ENCODE data around the gene ATAD3C. TPM values are rescaled to one million over a fixed set of nuclear protein-coding genes. Genes with fewer than 3 reads are reported as not detected.
"Not testable (repeated sequence)": the region's sequence is repeated elsewhere in the genome, so short reads cannot be mapped to it uniquely, and the experiment has no call there.

The ATAD3C gene
- polyA plus RNA-seq, 5 donors: 2.1 to 4.0 (median 3.3) TPM

GRCh38 chr1:1508775-1509464, 59.4 kb downstream of the ATAD3C start:
- DNase-seq: not testable (repeated sequence)

- not testable (repeated sequence) for DNase-seq
Observed at GRCh38 chr1:1509465-1509850, 60.0 kb downstream of the ATAD3C start.

GRCh38 chr1:1510912-1511532, 61.5 kb downstream of the ATAD3C start:
- peak; percentile 5 for DNase-seq

GRCh38 chr1:1511533-1512285, 62.2 kb downstream of the ATAD3C start, which contains the start of gene ATAD3A:
TSS of gene ATAD3A (plus strand) at chr1:1512162. CDS start at chr1:1512269, 107 bp downstream.
- peak; percentile 98 for DNase-seq

GRCh38 chr1:1512425-1512824, 62.9 kb downstream of the ATAD3C start:
- DNase-seq: not testable (repeated sequence)

GRCh38 chr1:1513675-1514074, 64.2 kb downstream of the ATAD3C start:
- DNase-seq: not testable (repeated sequence)

- DNase-seq: not testable (repeated sequence)
Observed at GRCh38 chr1:1514376-1514775, 64.9 kb downstream of the ATAD3C start.

- not testable (repeated sequence) for DNase-seq
Observed at GRCh38 chr1:1516923-1517322, 67.4 kb downstream of the ATAD3C start.

GRCh38 chr1:1517973-1518620, 68.6 kb downstream of the ATAD3C start:
- no peak for DNase-seq

- DNase-seq: not testable (repeated sequence)
Observed at GRCh38 chr1:1518621-1519007, 69.1 kb downstream of the ATAD3C start.

Other genes starting within 250 kb of the ATAD3C start
- gene TNFRSF18, start 243.1 kb upstream of the ATAD3C start, polyA plus RNA-seq (ENCODE audit: insufficient read depth in 1 of 5, insufficient read length in 5 of 5, low replicate concordance in 1 of 5): 1 to 10 TPM in 1 of 5 donors, under 1 TPM in 4; 0.28 to 1.4 (median 0.93) TPM
- gene TNFRSF4, start 235.5 kb upstream of the ATAD3C start, polyA plus RNA-seq (ENCODE audit: insufficient read depth in 1 of 5, insufficient read length in 5 of 5, low replicate concordance in 1 of 5): 1 to 10 TPM; 2.0 to 5.8 (median 4.1) TPM
- gene SDF4, start 217.7 kb upstream of the ATAD3C start, polyA plus RNA-seq (ENCODE audit: insufficient read depth in 1 of 5, insufficient read length in 5 of 5, low replicate concordance in 1 of 5): 100 to 1,000 TPM in 2 of 5 donors, 10 to 100 TPM in 3; 75.3 to 125 (median 89.3) TPM
- 10 to 100 TPM; 13.1 to 25.0 (median 14.8) TPM for gene B3GALT6, start 217.5 kb upstream of the ATAD3C start, polyA plus RNA-seq (ENCODE audit: insufficient read depth in 1 of 5, insufficient read length in 5 of 5, low replicate concordance in 1 of 5)
- gene C1QTNF12, start 203.0 kb upstream of the ATAD3C start, polyA plus RNA-seq (ENCODE audit: insufficient read depth in 1 of 5, insufficient read length in 5 of 5, low replicate concordance in 1 of 5): 1 to 10 TPM in 1 of 5 donors, under 1 TPM in 4; 0.41 to 1.7 (median 0.58) TPM
- 10 to 100 TPM; 40.4 to 69.2 (median 49.8) TPM for gene UBE2J2, start 175.8 kb upstream of the ATAD3C start, polyA plus RNA-seq (ENCODE audit: insufficient read depth in 1 of 5, insufficient read length in 5 of 5, low replicate concordance in 1 of 5)
- 10 to 100 TPM in 1 of 5 donors, 1 to 10 TPM in 4; 3.7 to 11.2 (median 8.6) TPM for gene SCNN1D, start 169.3 kb upstream of the ATAD3C start, polyA plus RNA-seq (ENCODE audit: insufficient read depth in 1 of 5, insufficient read length in 5 of 5, low replicate concordance in 1 of 5)
- gene ACAP3, start 141.8 kb upstream of the ATAD3C start, polyA plus RNA-seq (ENCODE audit: insufficient read depth in 1 of 5, insufficient read length in 5 of 5, low replicate concordance in 1 of 5): 10 to 100 TPM; 26.3 to 61.2 (median 38.8) TPM
- gene PUSL1, start 141.1 kb upstream of the ATAD3C start, polyA plus RNA-seq (ENCODE audit: insufficient read depth in 1 of 5, insufficient read length in 5 of 5, low replicate concordance in 1 of 5): 10 to 100 TPM in 1 of 5 donors, 1 to 10 TPM in 4; 4.6 to 12.3 (median 6.4) TPM
- 100 to 1,000 TPM; 102 to 144 (median 126) TPM for gene INTS11, start 125.0 kb upstream of the ATAD3C start, polyA plus RNA-seq (ENCODE audit: insufficient read depth in 1 of 5, insufficient read length in 5 of 5, low replicate concordance in 1 of 5)
- gene CPTP, start 124.9 kb upstream of the ATAD3C start, polyA plus RNA-seq (ENCODE audit: insufficient read depth in 1 of 5, insufficient read length in 5 of 5, low replicate concordance in 1 of 5): 10 to 100 TPM in 4 of 5 donors, 1 to 10 TPM in 1; 9.4 to 22.0 (median 12.4) TPM
- gene TAS1R3, start 118.4 kb upstream of the ATAD3C start, polyA plus RNA-seq (ENCODE audit: insufficient read depth in 1 of 5, insufficient read length in 5 of 5, low replicate concordance in 1 of 5): under 1 TPM; 0.24 to 0.88 (median 0.49) TPM
- gene DVL1, start 100.3 kb upstream of the ATAD3C start, polyA plus RNA-seq (ENCODE audit: insufficient read depth in 1 of 5, insufficient read length in 5 of 5, low replicate concordance in 1 of 5): 10 to 100 TPM; 19.5 to 51.3 (median 29.9) TPM
- 100 to 1,000 TPM; 108 to 164 (median 155) TPM for gene MXRA8, start 91.1 kb upstream of the ATAD3C start, polyA plus RNA-seq (ENCODE audit: insufficient read depth in 1 of 5, insufficient read length in 5 of 5, low replicate concordance in 1 of 5)
- gene AURKAIP1, start 74.5 kb upstream of the ATAD3C start, polyA plus RNA-seq (ENCODE audit: insufficient read depth in 1 of 5, insufficient read length in 5 of 5, low replicate concordance in 1 of 5): 10 to 100 TPM; 36.5 to 88.5 (median 46.3) TPM
- 100 to 1,000 TPM; 256 to 387 (median 327) TPM for gene CCNL2, start 50.4 kb upstream of the ATAD3C start, polyA plus RNA-seq (ENCODE audit: insufficient read depth in 1 of 5, insufficient read length in 5 of 5, low replicate concordance in 1 of 5)
- gene MRPL20, start 42.4 kb upstream of the ATAD3C start, polyA plus RNA-seq (ENCODE audit: insufficient read depth in 1 of 5, insufficient read length in 5 of 5, low replicate concordance in 1 of 5): 100 to 1,000 TPM in 3 of 5 donors, 10 to 100 TPM in 2; 88.3 to 150 (median 104) TPM
- gene ANKRD65, start 28.4 kb upstream of the ATAD3C start, polyA plus RNA-seq (ENCODE audit: insufficient read depth in 1 of 5, insufficient read length in 5 of 5, low replicate concordance in 1 of 5): 10 to 100 TPM; 22.2 to 46.8 (median 35.6) TPM
- gene VWA1, start 14.0 kb upstream of the ATAD3C start, polyA plus RNA-seq (ENCODE audit: insufficient read depth in 1 of 5, insufficient read length in 5 of 5, low replicate concordance in 1 of 5): 100 to 1,000 TPM in 1 of 5 donors, 10 to 100 TPM in 4; 39.8 to 147 (median 63.9) TPM
- 10 to 100 TPM; 13.1 to 23.5 (median 14.8) TPM for gene ATAD3B, start 22.1 kb downstream of the ATAD3C start, polyA plus RNA-seq (ENCODE audit: insufficient read depth in 1 of 5, insufficient read length in 5 of 5, low replicate concordance in 1 of 5)
- 10 to 100 TPM; 13.8 to 31.6 (median 18.3) TPM for gene ATAD3A, start 62.5 kb downstream of the ATAD3C start, polyA plus RNA-seq (ENCODE audit: insufficient read depth in 1 of 5, insufficient read length in 5 of 5, low replicate concordance in 1 of 5)
- gene TMEM240, start 90.9 kb downstream of the ATAD3C start, polyA plus RNA-seq (ENCODE audit: insufficient read depth in 1 of 5, insufficient read length in 5 of 5, low replicate concordance in 1 of 5): 1 to 10 TPM; 3.8 to 8.1 (median 4.5) TPM
- gene SSU72, start 125.2 kb downstream of the ATAD3C start, polyA plus RNA-seq (ENCODE audit: insufficient read depth in 1 of 5, insufficient read length in 5 of 5, low replicate concordance in 1 of 5): 10 to 100 TPM; 61.9 to 99.7 (median 71.7) TPM
- 1 to 10 TPM; 1.5 to 3.9 (median 1.7) TPM for gene FNDC10, start 150.4 kb downstream of the ATAD3C start, polyA plus RNA-seq (ENCODE audit: insufficient read depth in 1 of 5, insufficient read length in 5 of 5, low replicate concordance in 1 of 5)
- 100 to 1,000 TPM in 1 of 5 donors, 10 to 100 TPM in 4; 33.2 to 126 (median 58.6) TPM for gene MIB2, start 165.8 kb downstream of the ATAD3C start, polyA plus RNA-seq (ENCODE audit: insufficient read depth in 1 of 5, insufficient read length in 5 of 5, low replicate concordance in 1 of 5)
- 100 to 1,000 TPM in 1 of 5 donors, 10 to 100 TPM in 4; 28.4 to 125 (median 60.5) TPM for gene MMP23B, start 182.5 kb downstream of the ATAD3C start, polyA plus RNA-seq (ENCODE audit: insufficient read depth in 1 of 5, insufficient read length in 5 of 5, low replicate concordance in 1 of 5)
- gene CDK11B, start 209.3 kb downstream of the ATAD3C start, polyA plus RNA-seq (ENCODE audit: insufficient read depth in 1 of 5, insufficient read length in 5 of 5, low replicate concordance in 1 of 5): 10 to 100 TPM; 31.8 to 45.6 (median 42.0) TPM
- gene SLC35E2B, start 243.1 kb downstream of the ATAD3C start, polyA plus RNA-seq (ENCODE audit: insufficient read depth in 1 of 5, insufficient read length in 5 of 5, low replicate concordance in 1 of 5): 10 to 100 TPM; 60.4 to 95.1 (median 90.0) TPM